GM21529 (cell line): ENCODE results near the gene PLA2G4E.

Experiments
- ATAC-seq: cut with Tn5 transposase; IDR thresholded peaks from one replicate; pipeline ENCODE4 v1.9.1; 2021; ENCODE audit not compliant: unreplicated experiment

PLA2G4E gene

GRCh38 chr15:41937568-41937923, 83.3 kb downstream of the PLA2G4E start:
- no peak for ATAC-seq

DNA sequence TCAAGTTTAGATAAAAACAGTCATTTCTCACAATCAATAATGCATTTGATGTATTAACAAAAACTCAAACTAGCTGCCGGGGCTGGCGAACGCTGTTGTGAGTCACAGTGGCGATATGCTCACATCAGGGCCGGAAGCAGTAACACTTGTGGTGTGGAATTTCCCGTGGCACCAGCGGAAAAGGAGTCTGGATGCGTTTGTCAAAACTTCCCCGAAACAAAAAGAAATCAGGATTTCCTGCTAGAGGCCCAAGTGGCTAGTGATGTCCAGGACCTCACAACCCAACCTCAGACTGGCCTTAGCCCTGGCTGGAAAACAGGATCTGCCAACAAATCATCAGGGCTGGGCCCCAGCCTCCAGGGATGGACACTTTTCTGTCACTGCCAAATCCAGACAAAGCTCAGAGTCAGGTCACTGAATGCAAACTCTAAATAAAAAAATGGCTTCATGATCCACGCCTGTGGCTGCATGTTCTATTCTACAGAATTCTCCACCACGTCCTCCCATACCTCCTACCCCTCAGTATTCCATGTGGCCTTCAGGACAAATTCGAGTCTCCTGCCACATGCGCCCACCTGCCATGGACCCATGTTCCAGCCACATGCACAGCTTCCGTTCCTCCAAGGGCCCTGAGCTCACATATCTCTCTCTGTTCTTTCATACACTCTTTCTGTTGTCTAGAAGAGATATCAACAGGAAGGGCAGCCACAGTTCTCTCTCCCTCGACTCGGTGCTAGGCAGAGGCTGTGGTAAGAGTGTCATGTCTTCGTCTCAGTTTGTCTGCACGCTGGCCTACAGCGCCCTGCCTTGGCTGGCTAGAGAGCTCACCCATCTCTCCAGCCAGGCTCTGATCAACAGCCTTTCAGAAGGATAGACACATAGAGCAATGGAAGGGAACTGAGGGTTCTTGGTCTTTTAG, 83.9 kb downstream of the PLA2G4E start:
- no peak for ATAC-seq

- ATAC-seq: no peak
Observed at GRCh38 chr15:41936155-41936554, 84.7 kb downstream of the PLA2G4E start.

DNA sequence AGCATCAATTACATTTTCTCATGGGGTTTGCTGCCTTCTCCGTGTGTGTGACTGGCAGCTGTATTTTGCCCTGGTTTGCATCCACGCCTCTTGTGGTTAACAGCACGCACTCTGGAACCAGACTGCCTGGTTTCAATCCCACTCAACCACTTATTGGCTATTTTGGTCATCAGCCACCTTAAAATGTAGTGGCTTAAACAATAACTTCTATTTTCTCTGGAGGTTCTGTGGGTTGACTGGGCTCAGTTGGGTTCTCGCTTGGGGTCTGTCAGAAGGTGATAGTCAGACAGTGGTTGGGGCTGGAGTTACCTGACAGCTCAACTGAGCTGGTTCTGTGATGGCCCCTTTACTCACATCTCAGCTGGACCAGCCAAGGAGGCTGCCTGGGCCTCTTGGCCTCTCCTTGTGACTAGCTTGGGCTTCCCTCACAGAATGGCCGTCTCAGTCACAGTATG, 85.2 kb downstream of the PLA2G4E start:
- no peak for ATAC-seq

GRCh38 chr15:41934843-41935242, 86.0 kb downstream of the PLA2G4E start:
- ATAC-seq: no peak

GRCh38 chr15:41933771-41934170, 87.1 kb downstream of the PLA2G4E start:
- ATAC-seq: no peak

- ATAC-seq: no peak
Observed at GRCh38 chr15:41933326-41933725, 87.5 kb downstream of the PLA2G4E start.

GRCh38 chr15:41932511-41933289, 88.1 kb downstream of the PLA2G4E start:
- no peak for ATAC-seq

GRCh38 chr15:41932101-41932500, 88.7 kb downstream of the PLA2G4E start:
- no peak for ATAC-seq
